Measurements from ENCODE around the gene H1-8. TPM values are rescaled to one million over a fixed set of nuclear protein-coding genes. Genes with fewer than 3 reads are reported as not detected.
"Not testable (repeated sequence)": the region's sequence is repeated elsewhere in the genome, so short reads cannot be mapped to it uniquely, and the experiment has no call there.

The H1-8 gene
- total RNA-seq (not detected), polyA plus RNA-seq (not detected)
- long read RNA-seq, donor 1 = 0 reads
- long read RNA-seq, donor 2 = 0 reads
- long read RNA-seq, donor 3 = 0 reads

GRCh38 chr3:129543156-129543790, at the start of gene H1-8:
H1-8 (plus strand) TSS chr3:129543175; CDS start chr3:129543219, 44 bp downstream.
- no peak for TF ChIP-seq CTCF (IDR thresholded peaks at IDR 0.05)
- Histone ChIP-seq H3K4me3 (no peak within 1 kb of the TSS), H3K4me1 (peaks cover 0 to 6% (median 0%) of the 10 kb centered on the region in 9 donors), H3K27ac (no peak within 1 kb of the TSS), H3K27me3 (no peaks in the 10 kb centered on the region), H3K9me3 (no peaks in the 10 kb centered on the region), H3K36me3 (no peaks in the 10 kb centered on the region)
- ATAC-seq (no peak), DNase-seq (no peak)
- WGBS, 2 donors = 90 to 92% methylated on average over 16 of the region's 16 CpGs
- intact Hi-C loops (cut with DNase I) = no loop called here

- no peaks in the 10 kb centered on the region for H3K27me3 ChIP-seq
- no peak overlapping the region for H3K4me3 ChIP-seq
- 91 to 94% methylated on average over 4 of the region's 4 CpGs for WGBS, 2 donors
- peaks cover 12 to 56% (median 42%) of the 10 kb centered on the region in 9 donors for H3K4me1 ChIP-seq
- H3K9me3 ChIP-seq = no peaks in the 10 kb centered on the region
- ATAC-seq (no peak), DNase-seq (no peak)
- H3K27ac ChIP-seq = peak overlapping the region in 3 of 10 donors; percentile 83 to 93 (median 85)
- peaks cover 0 to 50% (median 9%) of the 10 kb centered on the region in 9 donors for H3K36me3 ChIP-seq
- intact Hi-C loops (cut with DNase I) = loop anchor here in 8 of 10 donors (5.0 to 10.0 kb wide), 9 partner anchors 102 to 442 kb away; partner anchors contain the start of gene PLXND1 (in 4 of the 8)
- no peak for TF ChIP-seq CTCF (IDR thresholded peaks at IDR 0.05)
These were observed 49.8 kb upstream of the H1-8 start for GRCh38 chr3:129493206-129493605.

GRCh38 chr3:129494499-129494898, 48.5 kb upstream of the H1-8 start:
- intact Hi-C loops (cut with DNase I) = loop anchor here in 8 of 10 donors (5.0 to 10.0 kb wide), 9 partner anchors 100 to 440 kb away; partner anchors contain the start of gene PLXND1 (in 4 of the 8)
- H3K27me3 ChIP-seq, H3K4me3 ChIP-seq, H3K9me3 ChIP-seq, ATAC-seq, DNase-seq: not testable (repeated sequence)
- Histone ChIP-seq H3K4me1 (peaks cover 16 to 69% (median 55%) of the 10 kb centered on the region in 9 donors), H3K36me3 (peaks cover 0 to 43% (median 9%) of the 10 kb centered on the region in 9 donors), H3K27ac (peak overlapping the region; percentile 65 to 93 (median 77))
- WGBS, 2 donors = 44 to 73% methylated on average over 5 of the region's 5 CpGs

GRCh38 chr3:129495006-129495639, 47.9 kb upstream of the H1-8 start:
- Histone ChIP-seq H3K27ac (peak overlapping the region; percentile 67 to 93 (median 77)), H3K36me3 (peaks cover 0 to 43% (median 9%) of the 10 kb centered on the region in 9 donors), H3K4me1 (peaks cover 18 to 73% (median 53%) of the 10 kb centered on the region in 9 donors)
- not testable (repeated sequence) for H3K27me3 ChIP-seq, H3K4me3 ChIP-seq, H3K9me3 ChIP-seq
- DNase-seq (peak in 1 of 2 donors; percentile 40), ATAC-seq (peak; percentile 18 to 75 (median 56))
- WGBS, 2 donors = 55 to 65% methylated on average over 10 of the region's 10 CpGs
- intact Hi-C loops (cut with DNase I) = loop anchor here in 3 of 10 donors (10.0 kb wide), 2 partner anchors 100 to 440 kb away; no protein-coding TSS in a partner anchor

- H3K4me1 ChIP-seq = peaks cover 16 to 87% (median 63%) of the 10 kb centered on the region in 9 donors
- not testable (repeated sequence) for DNase-seq, H3K4me3 ChIP-seq, H3K9me3 ChIP-seq, H3K27me3 ChIP-seq
- intact Hi-C loops (cut with DNase I) = loop anchor here in 3 of 10 donors (10.0 kb wide), 2 partner anchors 97 to 437 kb away; no protein-coding TSS in a partner anchor
- H3K36me3 ChIP-seq = peaks cover 0 to 33% (median 0%) of the 10 kb centered on the region in 9 donors
- peak overlapping the region; percentile 17 to 80 (median 60) for H3K27ac ChIP-seq
- 33 to 60% methylated on average over 2 of the region's 2 CpGs for WGBS, 2 donors
- ATAC-seq = peak in 1 of 8 donors; percentile 42
These were observed 45.1 kb upstream of the H1-8 start for GRCh38 chr3:129497876-129498275.

GRCh38 chr3:129498603-129499488, 44.1 kb upstream of the H1-8 start:
- 61 to 69% methylated on average over 8 of the region's 8 CpGs for WGBS, 2 donors
- DNase-seq, H3K4me3 ChIP-seq, H3K27me3 ChIP-seq, H3K9me3 ChIP-seq: not testable (repeated sequence)
- H3K27ac ChIP-seq = peak overlapping the region; percentile 40 to 80 (median 67)
- H3K36me3 ChIP-seq = peaks cover 0 to 24% (median 0%) of the 10 kb centered on the region in 9 donors
- intact Hi-C loops (cut with DNase I) = loop anchor here in 3 of 10 donors (10.0 kb wide), 2 partner anchors 96 to 436 kb away; no protein-coding TSS in a partner anchor
- peak in 1 of 8 donors; percentile 6 for ATAC-seq
- H3K4me1 ChIP-seq = peaks cover 16 to 89% (median 63%) of the 10 kb centered on the region in 9 donors

GRCh38 chr3:129499604-129500333, 43.2 kb upstream of the H1-8 start:
- H3K9me3 ChIP-seq, H3K27me3 ChIP-seq, H3K4me3 ChIP-seq: not testable (repeated sequence)
- H3K36me3 ChIP-seq = peaks cover 0 to 31% (median 0%) of the 10 kb centered on the region in 9 donors
- intact Hi-C loops (cut with DNase I) = loop anchor here in 6 of 10 donors (5.0 to 10.0 kb wide), 6 partner anchors 48 to 435 kb away; no protein-coding TSS in a partner anchor
- DNase-seq (peak; percentile 38 to 41), ATAC-seq (peak in 5 of 8 donors; percentile 9 to 58 (median 54))
- H3K4me1 ChIP-seq = peaks cover 16 to 87% (median 73%) of the 10 kb centered on the region in 9 donors
- 57 to 69% methylated on average over 13 of the region's 14 CpGs for WGBS, 2 donors
- H3K27ac ChIP-seq = peak overlapping the region; percentile 41 to 80 (median 67)

All from heart right ventricle (tissue), 16 donors.